ENCODE measurements around the gene GRID1.

Gene GRID1

DNA sequence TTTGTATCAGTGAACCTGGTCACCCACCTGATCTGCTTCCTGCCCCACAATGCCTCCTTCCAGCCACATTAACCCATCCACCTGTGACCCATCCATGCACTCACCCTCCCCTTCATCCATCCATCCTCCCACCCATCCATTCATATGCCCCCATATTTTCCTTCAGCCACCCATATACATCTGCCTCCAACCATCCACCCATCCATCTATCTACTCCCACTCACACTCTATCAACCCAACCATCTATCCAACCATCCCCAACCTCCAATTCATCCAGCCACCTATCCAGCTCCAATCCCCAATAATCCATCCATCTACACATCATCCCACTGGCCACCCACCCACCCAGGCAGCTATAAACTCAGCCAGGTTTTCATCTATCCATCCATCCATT lies 51.0 kb downstream of the GRID1 start:
- H2AFZ ChIP-seq (ENCODE audit: low read length), result no peak overlapping the region

DNA sequence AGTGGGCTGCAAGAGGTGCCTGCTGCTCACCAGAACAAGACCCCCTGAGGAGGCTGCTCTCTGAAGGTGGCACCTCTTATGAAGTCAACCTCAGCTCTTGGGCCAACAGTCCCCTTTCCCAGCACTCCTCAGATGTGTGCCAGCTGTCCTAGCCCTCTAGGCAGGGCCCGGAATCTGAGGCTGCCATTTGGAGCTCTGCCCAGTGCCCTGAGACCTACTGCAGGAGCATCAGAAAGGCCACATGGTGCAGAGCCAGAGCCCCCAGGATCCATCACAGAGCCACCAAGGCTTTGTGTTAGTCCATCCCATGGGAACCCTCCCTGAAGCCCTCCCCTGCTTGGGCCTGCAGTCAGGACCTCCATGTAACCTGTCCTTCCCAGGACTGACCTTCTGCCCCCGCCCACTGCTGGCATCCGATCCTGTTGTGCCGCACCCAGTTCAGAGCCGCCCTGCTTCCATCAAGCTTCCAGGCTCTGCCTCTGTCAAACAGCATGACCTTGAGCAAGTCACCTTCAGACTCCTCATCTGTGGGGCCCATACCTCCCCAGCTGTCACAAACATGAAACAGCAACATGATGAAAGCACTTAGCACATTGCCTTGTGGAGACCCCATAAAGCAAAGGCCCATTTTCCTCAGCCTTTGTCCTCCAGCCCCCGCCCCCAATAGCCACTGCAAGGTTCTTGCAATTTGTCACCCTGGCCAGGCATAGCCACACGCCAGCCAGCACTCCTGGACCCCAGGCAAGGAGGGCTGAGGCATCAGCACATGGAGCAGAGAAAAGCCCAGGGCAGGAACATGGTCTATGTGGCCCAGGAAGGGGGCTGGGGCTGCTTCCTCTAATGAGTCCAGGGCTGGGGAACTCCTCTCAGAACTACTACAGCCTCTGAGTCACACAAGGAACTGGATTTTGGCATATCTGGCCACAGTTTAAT lies 51.7 kb downstream of the GRID1 start:
- Histone ChIP-seq H3K27ac (ENCODE audit: low read length) (no peak overlapping the region), H3K27me3 (replicated peaks; ENCODE audit: insufficient read depth, low read length) (no peaks in the 10 kb centered on the region), H3K4me1 (ENCODE audit: low read length) (no peaks in the 10 kb centered on the region), H3K9me2 (replicated peaks; ENCODE audit: insufficient read depth, low read length) (no peaks in the 10 kb centered on the region), H3K79me2 (ENCODE audit: low read length) (no peaks in the 10 kb centered on the region), H2AFZ (ENCODE audit: low read length) (no peak overlapping the region), H3K4me3 (ENCODE audit: low read length) (no peak overlapping the region), H3K4me2 (ENCODE audit: low read depth, low read length) (no peak overlapping the region), H3K9ac (ENCODE audit: low read length) (no peak overlapping the region), H3K9me3 (replicated peaks; ENCODE audit: insufficient read depth, low read length) (no peaks in the 10 kb centered on the region), H3K36me3 (replicated peaks; ENCODE audit: insufficient read depth, low read length) (no peaks in the 10 kb centered on the region), H4K20me1 (ENCODE audit: insufficient read depth, low read length) (no peaks in the 10 kb centered on the region), H3F3A (ENCODE audit: insufficient read depth, low read length) (no peaks in the 10 kb centered on the region)
- DNase-seq, result no peak
- TF ChIP-seq EZH2phosphoT487 (IDR thresholded peaks at IDR 0.05; ENCODE audit: low read length) (no peak), EZH2 (optimal IDR thresholded peaks at IDR 0.05; ENCODE audit: low read depth, low read length) (no peak)
- TF ChIP-seq, protein P1, sequence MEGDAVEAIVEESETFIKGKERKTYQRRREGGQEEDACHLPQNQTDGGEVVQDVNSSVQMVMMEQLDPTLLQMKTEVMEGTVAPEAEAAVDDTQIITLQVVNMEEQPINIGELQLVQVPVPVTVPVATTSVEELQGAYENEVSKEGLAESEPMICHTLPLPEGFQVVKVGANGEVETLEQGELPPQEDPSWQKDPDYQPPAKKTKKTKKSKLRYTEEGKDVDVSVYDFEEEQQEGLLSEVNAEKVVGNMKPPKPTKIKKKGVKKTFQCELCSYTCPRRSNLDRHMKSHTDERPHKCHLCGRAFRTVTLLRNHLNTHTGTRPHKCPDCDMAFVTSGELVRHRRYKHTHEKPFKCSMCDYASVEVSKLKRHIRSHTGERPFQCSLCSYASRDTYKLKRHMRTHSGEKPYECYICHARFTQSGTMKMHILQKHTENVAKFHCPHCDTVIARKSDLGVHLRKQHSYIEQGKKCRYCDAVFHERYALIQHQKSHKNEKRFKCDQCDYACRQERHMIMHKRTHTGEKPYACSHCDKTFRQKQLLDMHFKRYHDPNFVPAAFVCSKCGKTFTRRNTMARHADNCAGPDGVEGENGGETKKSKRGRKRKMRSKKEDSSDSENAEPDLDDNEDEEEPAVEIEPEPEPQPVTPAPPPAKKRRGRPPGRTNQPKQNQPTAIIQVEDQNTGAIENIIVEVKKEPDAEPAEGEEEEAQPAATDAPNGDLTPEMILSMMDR (IDR thresholded peaks at IDR 0.05; ENCODE audit: low read length), result no peak

More for the DNA sequence above, 51.0 kb downstream of the GRID1 start:
- H3K4me2 ChIP-seq (ENCODE audit: low read depth, low read length), result no peak overlapping the region
- no peak overlapping the region for H3K4me3 ChIP-seq (ENCODE audit: low read length)
- H3K9ac ChIP-seq (ENCODE audit: low read length), result no peak overlapping the region
- DNase-seq, result no peak
- TF ChIP-seq, protein P1 (IDR thresholded peaks at IDR 0.05; ENCODE audit: low read length), result no peak
- TF ChIP-seq EZH2phosphoT487 (IDR thresholded peaks at IDR 0.05; ENCODE audit: low read length) (no peak), EZH2 (optimal IDR thresholded peaks at IDR 0.05; ENCODE audit: low read depth, low read length) (no peak)
- no peaks in the 10 kb centered on the region for H3K27me3 ChIP-seq (replicated peaks; ENCODE audit: insufficient read depth, low read length)
- no peak overlapping the region for H3K27ac ChIP-seq (ENCODE audit: low read length)
- H3K9me2 ChIP-seq (replicated peaks; ENCODE audit: insufficient read depth, low read length), result no peaks in the 10 kb centered on the region
- H3K4me1 ChIP-seq (ENCODE audit: low read length), result no peaks in the 10 kb centered on the region
- no peaks in the 10 kb centered on the region for H3K9me3 ChIP-seq (replicated peaks; ENCODE audit: insufficient read depth, low read length)
- H3K36me3 ChIP-seq (replicated peaks; ENCODE audit: insufficient read depth, low read length), result no peaks in the 10 kb centered on the region
- H4K20me1 ChIP-seq (ENCODE audit: insufficient read depth, low read length), result no peaks in the 10 kb centered on the region
- H3F3A ChIP-seq (ENCODE audit: insufficient read depth, low read length), result no peaks in the 10 kb centered on the region
- no peaks in the 10 kb centered on the region for H3K79me2 ChIP-seq (ENCODE audit: low read length)

DNA sequence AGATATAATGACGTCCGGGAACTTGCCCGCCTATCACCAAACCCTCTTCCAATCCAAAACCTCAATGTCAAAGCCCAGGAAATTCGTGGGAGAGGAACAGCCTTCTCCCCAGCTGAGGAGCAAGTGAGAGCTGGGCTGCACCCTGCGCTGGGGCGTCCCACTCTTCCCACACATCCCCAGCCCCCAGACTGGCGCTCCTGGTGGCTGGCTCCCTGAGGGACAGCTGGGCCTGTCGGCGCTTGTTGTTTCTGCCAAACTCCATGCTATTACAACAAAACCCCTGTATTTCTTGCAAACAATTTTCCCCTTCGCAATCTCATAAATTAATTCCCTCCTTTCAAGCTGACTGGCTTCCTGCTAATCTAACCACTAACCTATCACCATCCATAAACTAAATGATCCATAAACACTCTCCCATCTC lies 53.0 kb downstream of the GRID1 start:
- no peaks in the 10 kb centered on the region for H4K20me1 ChIP-seq (ENCODE audit: insufficient read depth, low read length)
- no peaks in the 10 kb centered on the region for H3K9me2 ChIP-seq (replicated peaks; ENCODE audit: insufficient read depth, low read length)
- H3K36me3 ChIP-seq (replicated peaks; ENCODE audit: insufficient read depth, low read length), result no peaks in the 10 kb centered on the region
- H3F3A ChIP-seq (ENCODE audit: insufficient read depth, low read length), result no peaks in the 10 kb centered on the region
- H3K4me3 ChIP-seq (ENCODE audit: low read length), result no peak overlapping the region
- no peaks in the 10 kb centered on the region for H3K27me3 ChIP-seq (replicated peaks; ENCODE audit: insufficient read depth, low read length)
- no peaks in the 10 kb centered on the region for H3K9me3 ChIP-seq (replicated peaks; ENCODE audit: insufficient read depth, low read length)
- H3K9ac ChIP-seq (ENCODE audit: low read length), result no peak overlapping the region
- H2AFZ ChIP-seq (ENCODE audit: low read length), result no peak overlapping the region
- no peaks in the 10 kb centered on the region for H3K79me2 ChIP-seq (ENCODE audit: low read length)
- H3K27ac ChIP-seq (ENCODE audit: low read length), result no peak overlapping the region
- no peak for DNase-seq
- H3K4me2 ChIP-seq (ENCODE audit: low read depth, low read length), result no peak overlapping the region
- no peak for TF ChIP-seq EZH2phosphoT487 (IDR thresholded peaks at IDR 0.05; ENCODE audit: low read length)
- TF ChIP-seq EZH2 (optimal IDR thresholded peaks at IDR 0.05; ENCODE audit: low read depth, low read length), result no peak
- TF ChIP-seq, protein P1 (IDR thresholded peaks at IDR 0.05; ENCODE audit: low read length), result no peak
- H3K4me1 ChIP-seq (ENCODE audit: low read length), result no peaks in the 10 kb centered on the region
